ENCODE results near the gene ROR2.

DNA sequence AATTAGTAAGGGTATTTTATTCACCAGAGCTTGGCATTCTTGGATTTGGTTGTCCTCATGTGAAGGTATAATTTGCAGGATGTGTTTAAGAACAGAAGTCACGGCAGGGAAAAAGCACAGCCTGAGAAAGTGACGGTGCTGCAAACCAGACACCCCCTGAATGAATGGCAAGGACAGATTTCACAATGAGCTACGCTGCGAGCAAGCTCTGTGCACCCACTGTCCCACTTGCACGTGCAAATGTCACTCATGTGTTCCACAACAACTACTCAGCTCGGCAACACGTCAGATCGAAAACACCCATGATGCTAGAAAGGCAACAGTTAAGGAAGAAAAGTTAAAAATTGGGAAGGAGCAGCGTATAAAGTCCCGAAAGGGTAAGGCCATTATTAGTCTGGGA lies 168.9 kb downstream of the ROR2 start:
- TF ChIP-seq EZH2 (IDR thresholded peaks at IDR 0.05; ENCODE audit: borderline replicate concordance, low read depth, low read length, severe bottlenecking) (no peak), CTCF (IDR thresholded peaks at IDR 0.05; ENCODE audit: borderline replicate concordance, extremely low read depth, low read length, poor library complexity, severe bottlenecking) (no peak)
